GM23338 (cell line): ENCODE measurements around the gene NUDT21. TPM values are rescaled to one million over a fixed set of nuclear protein-coding genes. Genes with fewer than 3 reads are reported as not detected.

ENCODE experiments used
- ATAC-seq: fragments of 200-7000 bp; cut with Tn5 transposase; 3 replicates; pipeline ENCODE4 v1.9.1; 2020
- DNase-seq: peaks from one replicate; pipeline ENCODE4 v3.0.0-alpha.2; 2015; ENCODE audit warnings: low spot score
- H2AFZ ChIP-seq: fragments of 200-600 bp; sonication (generic); 2 replicates; pipeline ENCODE4 v1.8.0; 2016; ENCODE audit warnings: antibody characterized with exemption, mild to moderate bottlenecking, moderate library complexity
- H3F3A ChIP-seq: fragments of 200-600 bp; sonication (generic); replicated peaks from 2 replicates; pipeline ENCODE4 v1.8.0; 2017; ENCODE audit warnings: antibody characterized with exemption, mixed run types, low read depth
- H3K27ac ChIP-seq: fragments of 200-600 bp; sonication (generic); 2 replicates; pipeline ENCODE4 v1.6.1; 2016; ENCODE audit warnings: low read depth
- H3K27me3 ChIP-seq: fragments of 200-600 bp; sonication (generic); 2 replicates; pipeline ENCODE4 v1.8.0; 2016; ENCODE audit warnings: mild to moderate bottlenecking, mixed run types, moderate library complexity; ENCODE audit not compliant: insufficient read depth
- H3K36me3 ChIP-seq: fragments of 200-600 bp; sonication (generic); 2 replicates; pipeline ENCODE4 v1.8.0; 2016; ENCODE audit warnings: mild to moderate bottlenecking; ENCODE audit not compliant: insufficient read depth
- H3K4me1 ChIP-seq: fragments of 200-600 bp; sonication (generic); 2 replicates; pipeline ENCODE4 v1.8.0; 2016; ENCODE audit warnings: mild to moderate bottlenecking, moderate library complexity; ENCODE audit not compliant: insufficient read depth
- H3K4me2 ChIP-seq: fragments of 200-600 bp; sonication (generic); 2 replicates; pipeline ENCODE4 v1.7.1; 2017; ENCODE audit warnings: mixed run types
- H3K4me3 ChIP-seq: fragments of 200-600 bp; sonication (generic); 2 replicates; pipeline ENCODE4 v1.6.1; 2016; ENCODE audit warnings: mixed run types
- H3K79me2 ChIP-seq: fragments of 200-600 bp; sonication (generic); replicated peaks from 2 replicates; pipeline ENCODE4 v1.8.0; 2017; ENCODE audit warnings: mild to moderate bottlenecking; ENCODE audit not compliant: insufficient read depth
- H3K9me2 ChIP-seq: fragments of 200-600 bp; sonication (generic); 2 replicates; pipeline ENCODE4 v1.8.0; 2017; ENCODE audit not compliant: insufficient read depth
- H4K20me1 ChIP-seq: fragments of 200-600 bp; sonication (generic); replicated peaks from 2 replicates; pipeline ENCODE4 v1.8.0; 2017; ENCODE audit warnings: mild to moderate bottlenecking; ENCODE audit not compliant: insufficient read depth
- H3K27ac Mint-ChIP-seq: 2 replicates; pipeline ENCODE4 v1.8.0; 2020; ENCODE audit warnings: inconsistent platforms, mild to moderate bottlenecking, moderate library complexity, mixed read lengths
- H3K27me3 Mint-ChIP-seq: 3 replicates; pipeline ENCODE4 v1.8.0; 2022; ENCODE audit warnings: low read depth, mild to moderate bottlenecking, moderate library complexity, mixed read lengths, inconsistent platforms; ENCODE audit not compliant: insufficient read depth, poor library complexity
- H3K36me3 Mint-ChIP-seq: 3 replicates; pipeline ENCODE4 v1.8.0; 2021; ENCODE audit warnings: low read depth, mild to moderate bottlenecking, inconsistent platforms, moderate library complexity, mixed read lengths
- H3K4me1 Mint-ChIP-seq: 3 replicates; pipeline ENCODE4 v1.8.0; 2020; ENCODE audit warnings: mild to moderate bottlenecking, inconsistent platforms, mixed read lengths
- H3K4me3 Mint-ChIP-seq: 3 replicates; pipeline ENCODE4 v1.8.0; 2021; ENCODE audit warnings: moderate library complexity, mild to moderate bottlenecking, inconsistent platforms, mixed read lengths
- H3K9me3 Mint-ChIP-seq: 3 replicates; pipeline ENCODE4 v1.8.0; 2020; ENCODE audit warnings: moderate library complexity, mild to moderate bottlenecking, inconsistent platforms, mixed read lengths
- CREB1 ChIP-seq: fragments of 250-450 bp; sonication (Bioruptor Pico); IDR thresholded peaks from 2 replicates; pipeline ENCODE4 v1.5.0; 2020; ENCODE audit warnings: low read depth, mild to moderate bottlenecking, moderate library complexity
- CTCF ChIP-seq, 2 experiments: fragments of 200-600 bp in 1 of 2; sonication (generic) in 1 of 2; conservative IDR thresholded peaks; 2 replicates each; pipeline versions ENCODE4 v1.5.1 to v1.6.1; 2016 to 2017; ENCODE audit warnings: antibody characterized with exemption in 2 of 2, low read depth in 2 of 2, mild to moderate bottlenecking in 2 of 2, moderate library complexity in 1 of 2
- EZH2 ChIP-seq: fragments of 200-600 bp; sonication (generic); IDR thresholded peaks from one replicate; pipeline ENCODE4 v1.8.0; 2017; ENCODE audit warnings: antibody characterized with exemption, mild to moderate bottlenecking, low read depth; ENCODE audit not compliant: unreplicated experiment
- EZH2phosphoT487 ChIP-seq: fragments of 200-600 bp; sonication (generic); IDR thresholded peaks from one replicate; pipeline ENCODE4 v1.8.1; 2018; ENCODE audit warnings: antibody characterized with exemption; ENCODE audit not compliant: unreplicated experiment
- JUNB ChIP-seq: IDR thresholded peaks from one replicate; pipeline ENCODE4 v1.6.1; 2016; ENCODE audit warnings: antibody characterized with exemption; ENCODE audit not compliant: unreplicated experiment
- NANOG ChIP-seq: IDR thresholded peaks from 2 replicates; pipeline ENCODE4 v1.6.1; 2016; ENCODE audit warnings: antibody characterized with exemption, borderline replicate concordance
- POLR2AphosphoS5 ChIP-seq: IDR thresholded peaks from 2 replicates; pipeline ENCODE4 v1.6.1; 2016; ENCODE audit warnings: antibody characterized with exemption, low read depth
- STAT1 ChIP-seq: IDR thresholded peaks from one replicate; pipeline ENCODE4 v1.6.1; 2016; ENCODE audit warnings: antibody characterized with exemption; ENCODE audit not compliant: unreplicated experiment
- ZNF114 ChIP-seq: fragments of 250-450 bp; sonication (Bioruptor Pico); IDR thresholded peaks from 2 replicates; pipeline ENCODE4 v1.5.0; 2020; ENCODE audit warnings: mild to moderate bottlenecking, moderate library complexity
- ZNF331 ChIP-seq: fragments of 250-450 bp; sonication (Bioruptor Pico); IDR thresholded peaks from 2 replicates; pipeline ENCODE4 v1.5.0; 2020; ENCODE audit warnings: low read depth, mild to moderate bottlenecking, moderate library complexity
- ZNF462 ChIP-seq: fragments of 250-450 bp; sonication (Bioruptor Pico); IDR thresholded peaks from 2 replicates; pipeline ENCODE4 v1.5.0; 2020; ENCODE audit warnings: mild to moderate bottlenecking, moderate library complexity
- polyA plus RNA-seq: library from polyadenylated mRNA; unstranded; fragments of >200 nt; fragmentation: Nextera tagmentation; extraction: Ambion mirVana; gene quantifications from 2 replicates; pipeline ENCODE4 v1.2.1, GENCODE V29; 2016
- total RNA-seq: library from RNA; depleted of rRNA; stranded (reverse); fragments of >200 nt; shearing (Covaris generic); gene quantifications from 2 replicates; pipeline ENCODE4 v1.2.3, GENCODE V29; 2014
- TF ChIP-seq, protein P1 (sequence below): IDR thresholded peaks from 2 replicates; pipeline ENCODE4 v1.6.1; 2016; ENCODE audit warnings: antibody characterized with exemption
- TF ChIP-seq, protein P2 (sequence below): IDR thresholded peaks from one replicate; pipeline ENCODE4 v1.6.1; 2018; ENCODE audit warnings: antibody characterized with exemption; ENCODE audit not compliant: unreplicated experiment

NUDT21 gene
- total and polyA plus RNA-seq, 2 experiments from 2014 or later, result 83.4 to 132 TPM

GRCh38 chr16:56470232-56470631, 19.1 kb upstream of the NUDT21 start:
- H3K36me3 Mint-ChIP-seq, result peaks cover 91% of the 10 kb centered on the region
- no peaks in the 10 kb centered on the region for H3K4me1 ChIP-seq
- H3K9me2 ChIP-seq, result no peaks in the 10 kb centered on the region
- H2AFZ ChIP-seq, result no peak overlapping the region
- no peak overlapping the region for H3K27ac ChIP-seq
- H3F3A ChIP-seq, result 0 out of 2 replicates have a peak, but pooled peaks cover 4% of the 10 kb centered on the region
- H3K9me3 Mint-ChIP-seq, result no peaks in the 10 kb centered on the region
- H4K20me1 ChIP-seq, result peaks cover 11% of the 10 kb centered on the region
- no peak overlapping the region for H3K27ac Mint-ChIP-seq
- peaks cover 5% of the 10 kb centered on the region; the same call in 2 of the 3 replicates for H3K4me1 Mint-ChIP-seq
- peaks cover 87% of the 10 kb centered on the region for H3K36me3 ChIP-seq
- no peaks in the 10 kb centered on the region for H3K79me2 ChIP-seq
- DNase-seq (no peak), ATAC-seq (no peak)
- H3K4me3 ChIP-seq, result no peak overlapping the region
- TF ChIP-seq JUNB (no peak), ZNF114 (CRISPR knock-in tag) (no peak), EZH2 (no peak), CREB1 (no peak), EZH2phosphoT487 (no peak), POLR2AphosphoS5 (no peak), CTCF (conservative IDR thresholded peaks at IDR 0.05; ENCODE audit: low read depth in 2 of 2) (no peak), ZNF462 (no peak), ZNF331 (CRISPR knock-in tag) (no peak), NANOG (no peak), STAT1 (no peak)
- TF ChIP-seq, protein P1, sequence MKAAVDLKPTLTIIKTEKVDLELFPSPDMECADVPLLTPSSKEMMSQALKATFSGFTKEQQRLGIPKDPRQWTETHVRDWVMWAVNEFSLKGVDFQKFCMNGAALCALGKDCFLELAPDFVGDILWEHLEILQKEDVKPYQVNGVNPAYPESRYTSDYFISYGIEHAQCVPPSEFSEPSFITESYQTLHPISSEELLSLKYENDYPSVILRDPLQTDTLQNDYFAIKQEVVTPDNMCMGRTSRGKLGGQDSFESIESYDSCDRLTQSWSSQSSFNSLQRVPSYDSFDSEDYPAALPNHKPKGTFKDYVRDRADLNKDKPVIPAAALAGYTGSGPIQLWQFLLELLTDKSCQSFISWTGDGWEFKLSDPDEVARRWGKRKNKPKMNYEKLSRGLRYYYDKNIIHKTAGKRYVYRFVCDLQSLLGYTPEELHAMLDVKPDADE, result no peak
- TF ChIP-seq, protein P2, sequence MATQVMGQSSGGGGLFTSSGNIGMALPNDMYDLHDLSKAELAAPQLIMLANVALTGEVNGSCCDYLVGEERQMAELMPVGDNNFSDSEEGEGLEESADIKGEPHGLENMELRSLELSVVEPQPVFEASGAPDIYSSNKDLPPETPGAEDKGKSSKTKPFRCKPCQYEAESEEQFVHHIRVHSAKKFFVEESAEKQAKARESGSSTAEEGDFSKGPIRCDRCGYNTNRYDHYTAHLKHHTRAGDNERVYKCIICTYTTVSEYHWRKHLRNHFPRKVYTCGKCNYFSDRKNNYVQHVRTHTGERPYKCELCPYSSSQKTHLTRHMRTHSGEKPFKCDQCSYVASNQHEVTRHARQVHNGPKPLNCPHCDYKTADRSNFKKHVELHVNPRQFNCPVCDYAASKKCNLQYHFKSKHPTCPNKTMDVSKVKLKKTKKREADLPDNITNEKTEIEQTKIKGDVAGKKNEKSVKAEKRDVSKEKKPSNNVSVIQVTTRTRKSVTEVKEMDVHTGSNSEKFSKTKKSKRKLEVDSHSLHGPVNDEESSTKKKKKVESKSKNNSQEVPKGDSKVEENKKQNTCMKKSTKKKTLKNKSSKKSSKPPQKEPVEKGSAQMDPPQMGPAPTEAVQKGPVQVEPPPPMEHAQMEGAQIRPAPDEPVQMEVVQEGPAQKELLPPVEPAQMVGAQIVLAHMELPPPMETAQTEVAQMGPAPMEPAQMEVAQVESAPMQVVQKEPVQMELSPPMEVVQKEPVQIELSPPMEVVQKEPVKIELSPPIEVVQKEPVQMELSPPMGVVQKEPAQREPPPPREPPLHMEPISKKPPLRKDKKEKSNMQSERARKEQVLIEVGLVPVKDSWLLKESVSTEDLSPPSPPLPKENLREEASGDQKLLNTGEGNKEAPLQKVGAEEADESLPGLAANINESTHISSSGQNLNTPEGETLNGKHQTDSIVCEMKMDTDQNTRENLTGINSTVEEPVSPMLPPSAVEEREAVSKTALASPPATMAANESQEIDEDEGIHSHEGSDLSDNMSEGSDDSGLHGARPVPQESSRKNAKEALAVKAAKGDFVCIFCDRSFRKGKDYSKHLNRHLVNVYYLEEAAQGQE, result no peak
- H3K4me3 Mint-ChIP-seq, result no peak overlapping the region
- no peaks in the 10 kb centered on the region for H3K27me3 Mint-ChIP-seq
- H3K4me2 ChIP-seq, result no peak overlapping the region
- no peaks in the 10 kb centered on the region for H3K27me3 ChIP-seq
